Tibial artery (tissue), 4 donors: Measurements from ENCODE around the gene IRAK3.
"Not testable (repeated sequence)": the region's sequence is repeated elsewhere in the genome, so short reads cannot be mapped to it uniquely, and the experiment has no call there.

Source experiments
- DNase-seq, 2 donors: peaks; one replicate each; pipeline ENCODE4 v3.0.0-alpha.2; 2019
- H3K27ac ChIP-seq, 2 donors: fragments of 200-600 bp; sonication (generic) in 1 of 2; 1 replicate in 1 of 2; 2 replicates in 1 of 2; pipeline ENCODE4 v1.5.1; 2018 to 2019; ENCODE audit warnings: mild to moderate bottlenecking in 1 of 2
- H3K27me3 ChIP-seq, 2 donors: fragments of 200-600 bp; sonication (generic) in 1 of 2; one replicate each; pipeline versions ENCODE4 v1.5.1 to v1.6.0; 2016 to 2019
- H3K36me3 ChIP-seq, 3 donors: fragments of 200-600 bp; sonication (generic) in 2 of 3; one replicate each; pipeline ENCODE4 v1.5.1; 2016 to 2019; ENCODE audit warnings: mild to moderate bottlenecking in 2 of 3
- H3K4me1 ChIP-seq, 4 donors: fragments of 200-600 bp; sonication (generic) in 2 of 4; 1 replicate in 3 of 4; 2 replicates in 1 of 4; pipeline ENCODE4 v1.5.1; 2016 to 2019
- H3K4me3 ChIP-seq, 2 donors: fragments of 200-600 bp; sonication (generic) in 1 of 2; 1 replicate in 1 of 2; 2 replicates in 1 of 2; pipeline ENCODE4 v1.5.1; 2018 to 2019; ENCODE audit warnings: mild to moderate bottlenecking in 2 of 2
- H3K9me3 ChIP-seq, 3 donors: fragments of 200-600 bp; sonication (generic) in 1 of 3; one replicate each; pipeline ENCODE4 v1.5.1; 2016 to 2019
- intact Hi-C: fragments of 100-400 bp; cut with DNase I; formaldehyde crosslinking; loops from one replicate; pipeline ENCODE4 v1.15.0; 2023; ENCODE audit warnings: low total_unique reads
- TF ChIP-seq, protein P1 (sequence below), 2 experiments: fragments of 200-600 bp in 1 of 2; fragments of 450-650 bp in 1 of 2; IDR thresholded peaks; one replicate each; pipeline ENCODE4 v1.5.1; 2017 to 2019; ENCODE audit warnings: antibody characterized with exemption in 2 of 2, mild to moderate bottlenecking in 1 of 2, moderate library complexity in 1 of 2

The IRAK3 gene

DNA sequence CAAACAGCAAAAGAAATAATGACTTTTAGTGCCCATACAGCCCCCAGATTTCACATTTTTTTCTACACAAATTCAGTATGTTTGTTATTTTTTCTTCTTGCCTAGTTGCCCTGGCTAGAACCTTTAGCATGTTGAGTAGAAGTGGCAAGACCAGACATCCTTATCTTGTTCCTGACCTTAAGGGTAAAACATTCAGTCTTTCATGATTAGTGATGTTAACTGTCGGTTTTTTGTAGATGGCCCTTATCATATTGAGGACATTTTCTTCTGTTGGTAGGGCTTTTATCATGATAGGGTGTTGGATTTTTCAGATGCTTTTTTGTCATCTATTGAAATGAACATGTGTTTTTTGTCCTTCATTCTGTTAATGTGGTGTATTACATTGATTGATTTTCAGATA is 17.1 kb downstream of the IRAK3 start:
- Histone ChIP-seq H3K27me3 (no peaks in the 10 kb centered on the region), H3K36me3 (no peaks in the 10 kb centered on the region), H3K4me1 (no peaks in the 10 kb centered on the region), H3K9me3 (no peaks in the 10 kb centered on the region), H3K27ac (no peak overlapping the region), H3K4me3 (no peak overlapping the region)
- no peak for DNase-seq
- TF ChIP-seq, protein P1, sequence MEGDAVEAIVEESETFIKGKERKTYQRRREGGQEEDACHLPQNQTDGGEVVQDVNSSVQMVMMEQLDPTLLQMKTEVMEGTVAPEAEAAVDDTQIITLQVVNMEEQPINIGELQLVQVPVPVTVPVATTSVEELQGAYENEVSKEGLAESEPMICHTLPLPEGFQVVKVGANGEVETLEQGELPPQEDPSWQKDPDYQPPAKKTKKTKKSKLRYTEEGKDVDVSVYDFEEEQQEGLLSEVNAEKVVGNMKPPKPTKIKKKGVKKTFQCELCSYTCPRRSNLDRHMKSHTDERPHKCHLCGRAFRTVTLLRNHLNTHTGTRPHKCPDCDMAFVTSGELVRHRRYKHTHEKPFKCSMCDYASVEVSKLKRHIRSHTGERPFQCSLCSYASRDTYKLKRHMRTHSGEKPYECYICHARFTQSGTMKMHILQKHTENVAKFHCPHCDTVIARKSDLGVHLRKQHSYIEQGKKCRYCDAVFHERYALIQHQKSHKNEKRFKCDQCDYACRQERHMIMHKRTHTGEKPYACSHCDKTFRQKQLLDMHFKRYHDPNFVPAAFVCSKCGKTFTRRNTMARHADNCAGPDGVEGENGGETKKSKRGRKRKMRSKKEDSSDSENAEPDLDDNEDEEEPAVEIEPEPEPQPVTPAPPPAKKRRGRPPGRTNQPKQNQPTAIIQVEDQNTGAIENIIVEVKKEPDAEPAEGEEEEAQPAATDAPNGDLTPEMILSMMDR (IDR thresholded peaks at IDR 0.05) = no peak
- intact Hi-C loops = no loop called here

DNA sequence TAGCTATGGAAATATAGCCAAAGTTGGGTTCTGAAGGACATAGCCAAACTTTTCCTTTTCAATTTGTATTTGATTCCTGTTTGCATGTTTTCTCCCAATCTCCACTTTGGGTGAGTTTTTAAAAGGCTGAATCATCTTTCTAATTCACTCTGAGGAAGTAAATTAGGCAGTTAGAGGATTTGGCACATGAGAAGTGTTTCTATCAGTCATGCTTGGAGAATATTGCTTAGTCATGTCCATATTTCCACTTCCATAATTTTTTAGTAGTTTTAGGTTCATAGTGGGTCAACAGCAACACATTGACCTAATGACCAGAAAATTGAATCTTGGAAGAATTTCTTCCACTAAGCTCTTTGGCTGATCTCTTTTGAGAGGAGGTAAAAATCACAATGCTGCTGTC is 21.8 kb downstream of the IRAK3 start:
- intact Hi-C loops = no loop called here
- Histone ChIP-seq H3K27ac (no peak overlapping the region), H3K9me3 (no peaks in the 10 kb centered on the region)

DNA sequence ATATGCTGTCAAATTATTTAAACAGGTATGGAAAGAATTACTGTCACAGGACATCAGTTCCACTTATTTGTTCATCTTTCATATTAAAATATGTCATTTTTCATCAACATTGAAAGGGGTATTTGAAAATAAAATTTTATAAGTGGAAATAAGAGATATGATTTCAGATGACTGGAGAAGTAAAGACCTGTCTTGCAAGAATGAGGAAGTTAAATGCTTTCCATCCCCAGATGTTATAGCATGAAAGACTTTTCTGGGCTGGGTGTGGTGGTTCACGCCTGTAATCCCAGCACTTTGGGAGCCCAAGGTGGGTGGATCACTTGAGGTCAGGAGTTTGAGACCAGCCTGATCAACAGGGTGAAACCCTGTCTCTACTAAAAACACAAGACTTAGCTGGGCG is 22.6 kb downstream of the IRAK3 start:
- H3K9me3 ChIP-seq, H3K27me3 ChIP-seq, DNase-seq, H3K4me1 ChIP-seq, intact Hi-C loops, H3K27ac ChIP-seq, H3K4me3 ChIP-seq: not testable (repeated sequence)
- peaks cover 0 to 12% (median 0%) of the 10 kb centered on the region in 3 donors for H3K36me3 ChIP-seq

More for the DNA sequence above, 21.8 kb downstream of the IRAK3 start:
- TF ChIP-seq, protein P1 (IDR thresholded peaks at IDR 0.05) = no peak
- no peak for DNase-seq
- Histone ChIP-seq H3K27me3 (no peaks in the 10 kb centered on the region), H3K4me3 (no peak overlapping the region), H3K36me3 (peaks cover 0 to 12% (median 0%) of the 10 kb centered on the region in 3 donors), H3K4me1 (no peaks in the 10 kb centered on the region)

DNA sequence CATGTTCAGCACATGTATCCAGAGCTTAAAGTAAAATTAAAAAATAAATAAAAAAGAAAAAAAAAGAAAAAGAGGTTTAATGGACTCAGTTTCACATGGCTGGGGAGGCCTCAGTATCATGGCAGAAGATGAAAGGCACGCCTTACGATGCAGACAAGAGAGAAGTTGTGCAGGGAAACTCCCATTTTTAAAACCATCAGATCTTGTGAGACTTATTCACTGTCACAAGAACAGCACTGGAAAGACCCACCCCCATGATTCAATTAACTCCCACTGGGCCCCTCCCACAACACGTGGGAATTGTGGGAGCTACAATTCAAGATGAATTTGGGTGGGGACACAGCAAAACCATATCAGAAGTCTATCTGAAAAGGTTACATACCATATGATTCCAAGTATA is 24.0 kb downstream of the IRAK3 start:
- intact Hi-C loops, H3K27me3 ChIP-seq, H3K4me1 ChIP-seq, H3K9me3 ChIP-seq, H3K27ac ChIP-seq, DNase-seq, H3K4me3 ChIP-seq: not testable (repeated sequence)
- peaks cover 0 to 12% (median 0%) of the 10 kb centered on the region in 3 donors for H3K36me3 ChIP-seq

DNA sequence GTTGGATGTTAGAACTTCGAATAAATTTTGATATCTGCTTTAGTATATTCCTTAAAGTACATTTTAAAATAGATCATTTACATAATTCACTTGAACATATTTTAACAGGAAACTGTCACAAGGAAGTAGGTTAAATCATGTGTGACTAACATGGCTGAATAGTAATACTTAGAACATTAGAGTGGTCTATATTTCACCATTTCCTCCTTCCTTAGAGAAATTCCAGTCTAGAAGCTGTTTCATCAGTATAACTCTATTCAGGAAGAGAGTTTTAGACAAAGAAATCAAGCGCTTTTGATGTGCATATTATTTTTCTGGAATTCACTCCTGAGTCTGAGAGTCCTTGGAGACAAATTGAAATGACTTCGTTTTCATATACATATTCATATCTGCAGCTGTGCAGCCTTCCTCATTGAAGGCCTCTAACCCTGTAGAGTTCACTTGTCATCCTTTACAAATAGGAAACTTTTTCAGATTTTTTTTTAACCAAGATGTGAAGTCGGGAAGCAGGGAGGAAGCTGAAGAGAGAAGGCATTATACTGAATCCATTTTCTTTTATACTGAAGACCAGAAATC is 28.4 kb downstream of the IRAK3 start:
- peaks cover 0 to 5% (median 3%) of the 10 kb centered on the region in 3 donors for H3K36me3 ChIP-seq
- H3K4me1 ChIP-seq = no peaks in the 10 kb centered on the region
- H3K9me3 ChIP-seq = peaks cover 0 to 7% (median 0%) of the 10 kb centered on the region in 3 donors
- no peak overlapping the region for H3K4me3 ChIP-seq
- no peak for DNase-seq
- H3K27me3 ChIP-seq = no peaks in the 10 kb centered on the region
- TF ChIP-seq, protein P1 (IDR thresholded peaks at IDR 0.05) = no peak
- H3K27ac ChIP-seq = no peak overlapping the region
- intact Hi-C loops = no loop called here

DNA sequence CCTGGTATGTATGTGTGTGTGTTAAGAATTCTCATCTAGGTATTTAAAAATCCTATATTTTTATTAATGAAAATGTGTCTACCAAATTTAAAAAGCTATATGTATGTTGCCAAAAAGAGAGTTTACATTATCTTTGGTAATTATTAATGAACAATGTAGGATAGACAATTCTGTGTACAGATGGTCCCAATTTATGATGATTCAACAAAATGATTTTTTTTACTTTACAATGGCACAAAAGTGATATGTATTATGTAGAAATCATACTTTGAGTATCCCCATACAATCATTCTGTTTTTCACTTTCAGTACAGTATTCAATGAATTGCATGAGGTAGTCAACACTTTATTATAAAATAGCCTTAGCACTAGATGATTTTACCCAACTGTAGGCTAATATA is 39.4 kb downstream of the IRAK3 start:
- no peak for DNase-seq
- Histone ChIP-seq H3K27ac (no peak overlapping the region), H3K9me3 (no peaks in the 10 kb centered on the region), H3K4me1 (no peaks in the 10 kb centered on the region), H3K27me3 (no peaks in the 10 kb centered on the region), H3K36me3 (peaks cover 0 to 6% (median 0%) of the 10 kb centered on the region in 3 donors), H3K4me3 (no peak overlapping the region)
- intact Hi-C loops = no loop called here
- TF ChIP-seq, protein P1 (IDR thresholded peaks at IDR 0.05) = no peak

DNA sequence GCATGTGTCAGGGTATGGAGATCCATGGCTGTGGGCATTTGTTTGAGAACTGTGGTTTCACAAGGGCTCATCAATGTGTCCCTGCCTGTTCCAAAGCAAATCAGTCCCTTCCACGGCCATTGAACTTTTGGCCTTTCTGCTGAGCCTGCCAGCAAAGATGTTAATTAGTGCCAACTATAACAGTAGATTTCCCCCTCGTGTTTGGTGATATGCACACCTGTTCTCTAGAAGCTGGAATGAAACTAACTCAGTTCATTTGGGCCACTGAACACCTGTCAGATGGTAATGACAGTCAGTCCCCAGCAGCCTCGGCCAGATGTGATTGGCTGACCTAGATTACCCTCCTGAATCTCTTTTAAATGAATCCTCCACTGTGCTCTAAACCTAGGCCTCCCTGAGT is 43.2 kb downstream of the IRAK3 start:
- no peaks in the 10 kb centered on the region for H3K27me3 ChIP-seq
- H3K4me1 ChIP-seq = peaks cover 0 to 7% (median 4%) of the 10 kb centered on the region in 4 donors
- H3K9me3 ChIP-seq = no peaks in the 10 kb centered on the region
- H3K4me3 ChIP-seq = no peak overlapping the region
- no peak for DNase-seq
- peaks cover 0 to 6% (median 0%) of the 10 kb centered on the region in 3 donors for H3K36me3 ChIP-seq
- no peak overlapping the region for H3K27ac ChIP-seq
- TF ChIP-seq, protein P1 (IDR thresholded peaks at IDR 0.05) = no peak
- intact Hi-C loops = no loop called here

DNA sequence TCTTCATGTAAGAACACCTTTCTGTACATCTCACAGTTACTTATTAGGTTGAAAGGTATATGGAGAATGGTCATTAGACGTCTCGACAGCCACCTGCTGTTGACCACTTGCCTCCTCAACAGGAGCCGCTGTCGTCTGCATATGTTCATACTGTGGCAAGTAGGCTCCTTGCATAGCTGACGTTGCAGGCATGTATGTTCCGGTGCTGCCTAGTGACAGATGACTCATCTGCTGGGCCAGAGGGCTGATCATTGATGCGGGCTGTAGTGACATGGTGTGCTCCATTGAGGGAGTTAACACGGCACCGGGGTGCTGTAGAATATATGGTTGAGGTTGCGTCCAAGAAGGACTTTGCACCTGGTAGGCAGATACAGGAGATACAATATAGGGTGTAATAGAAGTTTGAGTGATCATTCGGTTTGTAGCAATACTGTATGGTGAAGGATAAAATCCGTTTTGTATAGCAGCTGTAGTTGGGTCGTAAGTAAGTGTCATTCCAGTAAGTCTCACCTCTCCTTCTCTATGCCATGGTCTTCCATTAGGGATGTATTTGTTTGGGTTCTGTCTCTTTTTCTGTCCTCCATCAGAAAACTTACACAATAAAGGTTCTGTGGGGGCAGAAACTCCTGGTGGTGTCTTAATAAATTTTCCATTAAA is 45.2 kb downstream of the IRAK3 start:
- H3K4me1 ChIP-seq, H3K27ac ChIP-seq, H3K9me3 ChIP-seq, intact Hi-C loops, H3K36me3 ChIP-seq, H3K4me3 ChIP-seq, H3K27me3 ChIP-seq: not testable (repeated sequence)
- peak in 1 of 2 donors; percentile 54 for DNase-seq
